ENCODE results near the gene DCLK1. TPM values are rescaled to one million over a fixed set of nuclear protein-coding genes. Genes with fewer than 3 reads are reported as not detected.

DCLK1 gene
- total RNA-seq, 2 experiments from 2014 or later = not detected

- DNase-seq = no peak
- TF ChIP-seq CTCF (IDR thresholded peaks at IDR 0.05) = no peak
- Mint-ChIP-seq H3K27me3 (no peaks in the 10 kb centered on the region), H3K36me3 (ENCODE audit: low read depth) (no peaks in the 10 kb centered on the region), H3K27ac (no peak overlapping the region), H3K4me1 (ENCODE audit: low read depth) (no peaks in the 10 kb centered on the region), H3K9me3 (no peaks in the 10 kb centered on the region), H3K4me3 (no peak overlapping the region)
- POLR2A ChIA-PET = no interaction called here
- intact Hi-C loops (cut with micrococcal nuclease) = no loop called here
- CTCF ChIA-PET = no interaction called here
- ATAC-seq = no peak
Measured at GRCh38 chr13:36028359-36029025, 102.7 kb downstream of the DCLK1 start.

GRCh38 chr13:36026531-36026930 is 104.7 kb downstream of the DCLK1 start:
- Mint-ChIP-seq H3K4me1 (ENCODE audit: low read depth) (no peaks in the 10 kb centered on the region), H3K4me3 (no peak overlapping the region), H3K27ac (no peak overlapping the region), H3K27me3 (no peaks in the 10 kb centered on the region), H3K9me3 (no peaks in the 10 kb centered on the region), H3K36me3 (ENCODE audit: low read depth) (no peaks in the 10 kb centered on the region)
- CTCF ChIA-PET = no interaction called here
- TF ChIP-seq CTCF (IDR thresholded peaks at IDR 0.05) = no peak
- ATAC-seq (no peak), DNase-seq (no peak)
- intact Hi-C loops (cut with micrococcal nuclease) = no loop called here
- POLR2A ChIA-PET = no interaction called here

DNA sequence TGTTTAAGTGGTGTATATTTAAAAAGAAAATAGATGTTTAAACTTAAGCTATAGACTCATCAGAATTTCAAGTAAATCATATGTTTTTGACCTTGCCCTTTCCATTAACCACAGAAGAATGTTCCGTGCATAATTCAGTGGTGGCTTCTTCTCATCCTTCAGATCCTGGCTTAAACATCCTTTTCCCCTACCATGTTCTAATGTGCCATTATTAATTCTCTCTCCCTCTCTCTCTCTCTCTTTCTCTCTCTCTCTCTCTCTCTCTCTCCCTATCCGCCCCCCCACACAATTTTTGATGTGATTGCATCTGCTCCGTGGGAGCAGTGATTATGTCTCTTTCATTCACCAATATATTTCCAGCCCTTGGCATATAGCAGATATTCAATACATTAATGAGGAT is 116.4 kb downstream of the DCLK1 start:
- Mint-ChIP-seq H3K9me3 (peaks cover 6% of the 10 kb centered on the region), H3K27me3 (no peaks in the 10 kb centered on the region), H3K4me3 (no peak overlapping the region), H3K27ac (no peak overlapping the region), H3K36me3 (ENCODE audit: low read depth) (no peaks in the 10 kb centered on the region), H3K4me1 (ENCODE audit: low read depth) (no peaks in the 10 kb centered on the region)
- CTCF ChIA-PET = no interaction called here
- no peak for DNase-seq
- TF ChIP-seq CTCF (IDR thresholded peaks at IDR 0.05) = no peak
- intact Hi-C loops (cut with micrococcal nuclease) = no loop called here
- ATAC-seq = no peak
- POLR2A ChIA-PET = no interaction called here

DNA sequence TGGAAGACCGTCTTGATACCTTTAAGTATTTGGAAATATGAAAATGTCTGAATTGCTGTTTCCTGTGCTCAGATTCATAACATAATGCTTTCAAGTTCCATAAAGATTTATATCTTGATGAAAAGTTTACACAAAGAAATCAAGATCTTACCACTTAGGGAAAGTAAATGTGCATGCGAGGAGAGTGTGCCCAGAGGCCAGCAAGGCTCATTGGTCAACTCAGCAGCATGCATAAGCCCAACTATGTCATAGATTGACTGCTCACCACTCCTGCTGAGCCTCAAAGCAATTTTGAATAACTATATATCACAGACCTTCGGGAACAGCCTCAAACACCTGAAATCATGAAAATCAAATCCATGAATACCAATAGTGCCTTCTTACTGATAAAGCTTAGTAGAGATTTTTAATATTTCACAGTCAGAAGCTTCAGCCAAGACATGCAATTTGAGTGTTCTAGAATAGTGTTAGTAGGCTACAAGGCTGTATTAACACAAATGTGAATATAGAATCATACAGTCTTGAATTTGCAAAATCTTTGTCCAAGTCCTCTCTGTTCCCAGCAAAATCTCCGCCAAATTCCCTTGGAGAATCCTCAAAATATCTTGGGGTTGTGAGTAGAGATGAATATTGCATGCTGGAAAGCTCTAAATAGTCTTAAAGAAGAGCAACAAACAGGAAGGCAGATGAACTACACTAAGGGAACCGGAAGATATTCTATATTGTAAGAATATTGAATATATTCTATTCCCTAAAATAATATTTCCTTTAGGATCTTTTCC is 124.1 kb downstream of the DCLK1 start:
- no peaks in the 10 kb centered on the region for H3K36me3 Mint-ChIP-seq (ENCODE audit: low read depth)
- intact Hi-C loops (cut with micrococcal nuclease) = no loop called here
- TF ChIP-seq CTCF (IDR thresholded peaks at IDR 0.05) = no peak
- peaks cover 4% of the 10 kb centered on the region for H3K9me3 Mint-ChIP-seq
- POLR2A ChIA-PET = no interaction called here
- H3K4me3 Mint-ChIP-seq = no peak overlapping the region
- H3K27me3 Mint-ChIP-seq = no peaks in the 10 kb centered on the region
- H3K27ac Mint-ChIP-seq = no peak overlapping the region
- no peaks in the 10 kb centered on the region for H3K4me1 Mint-ChIP-seq (ENCODE audit: low read depth)
- DNase-seq = no peak
- ATAC-seq = no peak
- CTCF ChIA-PET = no interaction called here

GRCh38 chr13:36006347-36006746 is 124.8 kb downstream of the DCLK1 start:
- intact Hi-C loops (cut with micrococcal nuclease) = no loop called here
- CTCF ChIA-PET = no interaction called here
- no peak for DNase-seq

More at GRCh38 chr13:36006347-36006746, 124.8 kb downstream of the DCLK1 start:
- Mint-ChIP-seq H3K9me3 (peaks cover 4% of the 10 kb centered on the region), H3K27me3 (no peaks in the 10 kb centered on the region), H3K4me3 (no peak overlapping the region), H3K36me3 (ENCODE audit: low read depth) (no peaks in the 10 kb centered on the region), H3K27ac (no peak overlapping the region), H3K4me1 (ENCODE audit: low read depth) (no peaks in the 10 kb centered on the region)
- POLR2A ChIA-PET = no interaction called here
- no peak for TF ChIP-seq CTCF (IDR thresholded peaks at IDR 0.05)
- ATAC-seq = no peak

Measured in activated CD8-positive, alpha-beta T cell treated with anti-CD3 and anti-CD28 coated beads for 36 hours (primary cell).